T-cell (primary cell): ENCODE data around the gene SPC24. TPM values are rescaled to one million over a fixed set of nuclear protein-coding genes. Genes with fewer than 3 reads are reported as not detected.
"Not testable (repeated sequence)": the region's sequence is repeated elsewhere in the genome, so short reads cannot be mapped to it uniquely, and the experiment has no call there.

Experiments used
- ATAC-seq, 4 experiments: fragments of 200-7000 bp in 3 of 4; fragments of 150-1000 bp in 1 of 4; cut with Tn5 transposase; replicated peaks in 1 of 4; 1 replicate in 3 of 4; 2 replicates in 1 of 4; pipeline ENCODE4 v1.10.0; 2021; ENCODE audit warnings: moderate library complexity in 3 of 4, mild to moderate bottlenecking in 2 of 4, moderate number of reproducible peaks in 1 of 4
- CTCF ChIA-PET, 2 donors: fragments of 300-600 bp; sonication (Branson Sonifier 250); formaldehyde crosslinking; loops; one replicate each; lab custom pipeline; 2022; ENCODE audit warnings: antibody characterized with exemption in 2 of 2; lab: Charles Lee
- POLR2A ChIA-PET, 2 donors: fragments of 300-600 bp; sonication (Branson Sonifier 250); formaldehyde crosslinking; loops; one replicate each; lab custom pipeline; 2022; ENCODE audit warnings: antibody characterized with exemption in 2 of 2; lab: Charles Lee
- DNase-seq, 35 experiments: peaks; one replicate each; pipeline versions ENCODE4 v3.0.0 to v3.0.0-alpha.2; 2013 to 2023
- H3K27ac ChIP-seq: one replicate; pipeline ENCODE4 v1.5.1; 2013; ENCODE audit warnings: low read length
- H3K27me3 ChIP-seq, 2 experiments: replicated peaks in 1 of 2; 1 replicate in 1 of 2; 2 replicates in 1 of 2; pipeline versions ENCODE4 v1.6.1 to v1.7.0; 2013; ENCODE audit warnings: low read length in 1 of 2, mixed read lengths in 1 of 2; ENCODE audit not compliant: control insufficient read depth in 2 of 2, insufficient read depth in 2 of 2; ENCODE audit errors: extremely low read depth in 1 of 2
- H3K36me3 ChIP-seq, 2 donors: 1 replicate in 1 of 2; 2 replicates in 1 of 2; pipeline versions ENCODE4 v1.6.1 to v1.7.0; 2013; ENCODE audit warnings: low read length in 1 of 2; ENCODE audit not compliant: control insufficient read depth in 2 of 2, insufficient read depth in 1 of 2; ENCODE audit errors: extremely low read depth in 1 of 2
- H3K4me1 ChIP-seq, 2 experiments: 1 replicate in 1 of 2; 2 replicates in 1 of 2; pipeline versions ENCODE4 v1.6.1 to v1.7.0; 2013; ENCODE audit warnings: low read length in 2 of 2, mixed read lengths in 1 of 2; ENCODE audit not compliant: insufficient read depth in 2 of 2, control insufficient read depth in 1 of 2; ENCODE audit errors: extremely low read depth in 1 of 2
- H3K4me3 ChIP-seq, 2 donors: 1 replicate in 1 of 2; 2 replicates in 1 of 2; pipeline versions ENCODE4 v1.5.1 to v1.7.0; 2013; ENCODE audit warnings: mild to moderate bottlenecking in 2 of 2, low read length in 1 of 2, moderate library complexity in 1 of 2; ENCODE audit not compliant: control insufficient read depth in 1 of 2; ENCODE audit errors: extremely low read depth in 1 of 2
- H3K9me3 ChIP-seq: 2 replicates; pipeline ENCODE4 v1.7.0; 2013
- H3K27ac Mint-ChIP-seq, 2 donors: one replicate each; pipeline ENCODE4 v1.8.0; 2020 to 2021; ENCODE audit warnings: mild to moderate bottlenecking in 2 of 2, mixed read lengths in 2 of 2
- H3K27me3 Mint-ChIP-seq, 2 donors: one replicate each; pipeline ENCODE4 v1.8.0; 2021 to 2022; ENCODE audit warnings: mixed read lengths in 2 of 2
- H3K36me3 Mint-ChIP-seq: one replicate; pipeline ENCODE4 v1.8.0; 2021; ENCODE audit warnings: mixed read lengths
- H3K4me1 Mint-ChIP-seq, 3 donors: one replicate each; pipeline ENCODE4 v1.8.0; 2020 to 2022; ENCODE audit warnings: mixed read lengths in 3 of 3, mild to moderate bottlenecking in 1 of 3
- H3K4me3 Mint-ChIP-seq, 3 donors: one replicate each; pipeline ENCODE4 v1.8.0; 2020 to 2022; ENCODE audit warnings: mild to moderate bottlenecking in 3 of 3, mixed read lengths in 3 of 3, moderate library complexity in 3 of 3
- H3K9me3 Mint-ChIP-seq, 3 donors: one replicate each; pipeline ENCODE4 v1.8.0; 2020 to 2022; ENCODE audit warnings: mixed read lengths in 3 of 3
- WGBS: methylation state at CpG from one replicate; pipeline ENCODE4 v1.1.5; 2013; ENCODE audit warnings: missing lambda C conversion rate; ENCODE audit not compliant: insufficient coverage; 5-methylcytosine and 5-hydroxymethylcytosine counted together
- total RNA-seq, 35 experiments: library from RNA in 6 of 35; stranded (reverse) in 6 of 35; fragments of 120-200 nt in 1 of 35; gene quantifications; one replicate each; pipeline versions ENCODE4 v1.2.1 to v1.2.4 and lab custom pipeline; 2013 to 2026

The SPC24 gene
- total RNA-seq, 5 donors from 2014 or later (not counting 1 experiment from before 2014, with no cell fraction given): 0.95 to 3.6 (median 2.4) TPM

GRCh38 chr19:11145536-11145924 is 10.1 kb downstream of the SPC24 start:
- H3K27ac Mint-ChIP-seq: no peak overlapping the region
- WGBS: no CpG with 5 or more reads among the region's 3 CpGs
- POLR2A ChIA-PET: no interaction called here
- Histone ChIP-seq H3K9me3 (no peaks in the 10 kb centered on the region), H3K36me3 (no peaks in the 10 kb centered on the region), H3K27me3 (peaks cover 0 to 2% of the 10 kb centered on the region in 2 experiments), H3K4me3 (no peak overlapping the region), H3K27ac (no peak overlapping the region), H3K4me1 (peaks cover 0 to 12% of the 10 kb centered on the region in 2 experiments)
- H3K9me3 Mint-ChIP-seq: no peaks in the 10 kb centered on the region
- no peak for DNase-seq
- peaks cover 0 to 7% (median 0%) of the 10 kb centered on the region in 3 donors for H3K4me1 Mint-ChIP-seq
- H3K4me3 Mint-ChIP-seq: no peak overlapping the region
- H3K27me3 Mint-ChIP-seq: no peaks in the 10 kb centered on the region
- ATAC-seq: no peak
- H3K36me3 Mint-ChIP-seq: no peaks in the 10 kb centered on the region
- CTCF ChIA-PET: no interaction called here

GRCh38 chr19:11142528-11143171 is 12.9 kb downstream of the SPC24 start:
- Mint-ChIP-seq H3K9me3 (no peaks in the 10 kb centered on the region), H3K4me3 (peak overlapping the region in 1 of 3 donors; percentile 31)
- CTCF ChIA-PET: no interaction called here

GRCh38 chr19:11141937-11142527 is 13.6 kb downstream of the SPC24 start:
- CTCF ChIA-PET: no interaction called here

More at GRCh38 chr19:11142528-11143171, 12.9 kb downstream of the SPC24 start:
- H3K27ac Mint-ChIP-seq: no peak overlapping the region
- WGBS: 64% methylated on average over 15 of the region's 22 CpGs
- POLR2A ChIA-PET: no interaction called here
- no peak for ATAC-seq
- no peak overlapping the region for H3K27ac ChIP-seq
- no peak overlapping the region for H3K4me3 ChIP-seq
- no peaks in the 10 kb centered on the region for H3K36me3 Mint-ChIP-seq
- H3K36me3 ChIP-seq: no peaks in the 10 kb centered on the region
- no peaks in the 10 kb centered on the region for H3K9me3 ChIP-seq
- no peak for DNase-seq
- H3K4me1 Mint-ChIP-seq: peaks cover 5 to 15% (median 11%) of the 10 kb centered on the region in 3 donors
- peaks cover 2 to 29% of the 10 kb centered on the region in 2 experiments for H3K4me1 ChIP-seq
- peaks cover 0 to 15% of the 10 kb centered on the region in 2 experiments for H3K27me3 ChIP-seq
- no peaks in the 10 kb centered on the region for H3K27me3 Mint-ChIP-seq

GRCh38 chr19:11140896-11141295 is 14.7 kb downstream of the SPC24 start:
- CTCF ChIA-PET: no interaction called here
- ATAC-seq: no peak
- H3K4me3 ChIP-seq: no peak overlapping the region

More at GRCh38 chr19:11141937-11142527, 13.6 kb downstream of the SPC24 start:
- no peaks in the 10 kb centered on the region for H3K9me3 Mint-ChIP-seq
- Histone ChIP-seq H3K27me3 (peaks cover 0 to 15% of the 10 kb centered on the region in 2 experiments), H3K9me3 (no peaks in the 10 kb centered on the region), H3K4me3 (no peak overlapping the region), H3K27ac (no peak overlapping the region), H3K4me1 (peaks cover 3 to 35% of the 10 kb centered on the region in 2 experiments), H3K36me3 (no peaks in the 10 kb centered on the region)
- H3K27ac Mint-ChIP-seq: no peak overlapping the region
- H3K27me3 Mint-ChIP-seq: no peaks in the 10 kb centered on the region
- ATAC-seq: no peak
- no peak overlapping the region for H3K4me3 Mint-ChIP-seq
- 92% methylated on average over 8 of the region's 9 CpGs for WGBS
- H3K4me1 Mint-ChIP-seq: peaks cover 9 to 20% (median 13%) of the 10 kb centered on the region in 3 donors
- no peak for DNase-seq
- H3K36me3 Mint-ChIP-seq: no peaks in the 10 kb centered on the region
- POLR2A ChIA-PET: interaction anchor here in 1 of 2 donors (0.7 kb wide), 1 partner anchor 65 kb away, joined by 3 read pairs; no protein-coding TSS in a partner anchor

GRCh38 chr19:11140023-11140538 is 15.5 kb downstream of the SPC24 start:
- CTCF ChIA-PET: interaction anchor here in 1 of 2 donors (0.6 kb wide), 1 partner anchor 672 kb away, joined by 4 read pairs; no protein-coding TSS in a partner anchor
- H3K9me3 ChIP-seq, H3K27me3 Mint-ChIP-seq, H3K36me3 Mint-ChIP-seq, H3K4me3 Mint-ChIP-seq, H3K36me3 ChIP-seq, ATAC-seq, H3K9me3 Mint-ChIP-seq, H3K27ac Mint-ChIP-seq, H3K4me3 ChIP-seq, H3K27ac ChIP-seq, POLR2A ChIA-PET, DNase-seq: not testable (repeated sequence)
- H3K4me1 Mint-ChIP-seq: peaks cover 9 to 25% (median 13%) of the 10 kb centered on the region in 3 donors
- H3K4me1 ChIP-seq: peaks cover 3 to 35% of the 10 kb centered on the region in 2 experiments
- WGBS: 97% methylated on average over 6 of the region's 10 CpGs
- H3K27me3 ChIP-seq: peaks cover 0 to 15% of the 10 kb centered on the region in 2 experiments

More at GRCh38 chr19:11140896-11141295, 14.7 kb downstream of the SPC24 start:
- no peak overlapping the region for H3K27ac ChIP-seq
- H3K4me1 ChIP-seq: peaks cover 3 to 35% of the 10 kb centered on the region in 2 experiments
- POLR2A ChIA-PET: no interaction called here
- no peaks in the 10 kb centered on the region for H3K36me3 ChIP-seq
- Mint-ChIP-seq H3K27ac (no peak overlapping the region), H3K4me3 (no peak overlapping the region), H3K27me3 (no peaks in the 10 kb centered on the region), H3K36me3 (no peaks in the 10 kb centered on the region), H3K9me3 (no peaks in the 10 kb centered on the region), H3K4me1 (peaks cover 9 to 25% (median 13%) of the 10 kb centered on the region in 3 donors)
- DNase-seq: no peak
- H3K9me3 ChIP-seq: no peaks in the 10 kb centered on the region
- 97% methylated on average over 5 of the region's 9 CpGs for WGBS
- peaks cover 0 to 15% of the 10 kb centered on the region in 2 experiments for H3K27me3 ChIP-seq

- H3K36me3 ChIP-seq: no peaks in the 10 kb centered on the region
- no peak for ATAC-seq
- POLR2A ChIA-PET: no interaction called here
These were observed 16.8 kb downstream of the SPC24 start for GRCh38 chr19:11138601-11139300.

More at GRCh38 chr19:11138601-11139300, 16.8 kb downstream of the SPC24 start:
- Mint-ChIP-seq H3K27me3 (no peaks in the 10 kb centered on the region), H3K4me3 (peak overlapping the region in 1 of 3 donors; percentile 45), H3K9me3 (no peaks in the 10 kb centered on the region), H3K4me1 (peaks cover 9 to 25% (median 13%) of the 10 kb centered on the region in 3 donors), H3K36me3 (no peaks in the 10 kb centered on the region), H3K27ac (no peak overlapping the region)
- H3K27me3 ChIP-seq: peaks cover 0 to 15% of the 10 kb centered on the region in 2 experiments
- H3K9me3 ChIP-seq: no peaks in the 10 kb centered on the region
- no peak for DNase-seq
- no peak overlapping the region for H3K27ac ChIP-seq
- CTCF ChIA-PET: interaction anchor here in 1 of 2 donors (0.6 kb wide), 1 partner anchor 92 kb away, joined by 6 read pairs; no protein-coding TSS in a partner anchor
- peaks cover 3 to 35% of the 10 kb centered on the region in 2 experiments for H3K4me1 ChIP-seq
- 85% methylated on average over 9 of the region's 13 CpGs for WGBS
- no peak overlapping the region for H3K4me3 ChIP-seq
